NCI-H2107 (cell line): Measurements from ENCODE around the gene UGGT2.
"Not testable (repeated sequence)": the region's sequence is repeated elsewhere in the genome, so short reads cannot be mapped to it uniquely, and the experiment has no call there.

Experiments
- DNase-seq: peaks from one replicate; lab custom pipeline; 2025; lab: John Stamatoyannopoulos, UW

The UGGT2 gene

GRCh38 chr13:95797016-95797415, 256.2 kb downstream of the UGGT2 start:
- DNase-seq = no peak

GRCh38 chr13:95793781-95794180, 259.4 kb downstream of the UGGT2 start:
- no peak for DNase-seq

DNA sequence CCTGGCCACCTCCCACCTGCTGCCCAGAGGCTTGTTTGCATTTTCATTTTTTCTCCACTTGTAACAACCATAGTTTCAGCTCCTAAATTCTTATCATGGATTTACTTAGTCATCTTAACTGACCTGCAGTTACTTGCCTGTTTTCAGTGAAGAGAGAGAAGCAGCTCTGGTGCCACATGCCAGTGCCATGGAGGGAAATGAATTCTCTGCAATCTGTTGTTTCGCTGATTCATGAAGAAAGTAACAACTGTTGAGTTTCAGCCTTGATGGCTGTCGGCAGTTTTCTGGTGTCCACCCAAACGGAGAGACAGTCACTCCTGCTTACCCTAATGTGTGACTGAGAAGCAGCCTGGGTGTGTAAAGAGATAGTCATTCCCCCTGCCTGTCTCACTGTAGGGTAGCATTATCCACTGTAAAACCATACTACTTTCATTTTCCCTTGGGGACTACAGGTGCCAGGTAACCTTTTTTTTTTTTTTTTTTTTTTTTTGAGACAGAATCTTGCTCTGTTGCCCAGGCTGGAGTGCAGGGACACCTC, 260.1 kb downstream of the UGGT2 start:
- DNase-seq = no peak

- no peak for DNase-seq
These were observed 262.0 kb downstream of the UGGT2 start for GRCh38 chr13:95791084-95791722.

DNA sequence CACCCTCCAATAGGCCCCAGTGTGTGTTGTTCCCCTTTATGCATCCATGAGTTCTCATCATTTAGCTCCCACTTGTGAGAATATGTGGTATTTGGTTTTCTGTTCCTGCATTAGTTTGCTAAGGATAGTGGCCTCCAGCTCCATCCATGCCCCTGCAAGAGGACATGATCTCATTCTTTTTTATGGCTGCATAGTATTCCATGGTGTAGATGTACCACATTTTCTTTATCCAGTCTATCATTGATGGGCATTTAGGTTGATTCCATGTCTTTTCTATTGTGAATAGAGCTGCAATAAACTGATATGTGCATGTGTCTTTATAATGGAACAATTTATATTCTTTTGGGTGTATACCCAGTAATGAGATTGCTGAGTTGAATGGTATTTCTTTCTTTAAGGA, 263.9 kb downstream of the UGGT2 start:
- not testable (repeated sequence) for DNase-seq

- DNase-seq = no peak
These were observed 265.1 kb downstream of the UGGT2 start for GRCh38 chr13:95788100-95788463.

- DNase-seq = no peak
These were observed 265.7 kb downstream of the UGGT2 start for GRCh38 chr13:95787356-95788099.

DNA sequence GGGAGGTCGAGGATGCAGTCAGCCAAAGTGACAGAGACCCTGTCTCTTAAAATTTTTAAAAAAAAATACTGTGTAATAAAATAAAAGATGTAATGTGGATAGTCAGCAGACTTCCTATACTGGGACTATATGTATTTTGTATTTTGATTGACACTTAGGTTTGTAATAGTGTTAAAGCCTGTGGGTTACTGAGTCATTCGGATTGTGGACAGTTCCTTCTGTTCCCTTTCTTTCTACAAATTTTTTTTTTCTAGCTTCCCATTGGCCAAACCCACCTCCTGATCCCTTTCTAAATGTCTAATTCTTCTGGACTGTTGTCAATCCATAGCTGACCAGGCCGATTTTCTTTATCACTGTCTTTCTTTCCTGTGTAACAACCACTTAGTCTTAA, 268.3 kb downstream of the UGGT2 start:
- DNase-seq = no peak

DNA sequence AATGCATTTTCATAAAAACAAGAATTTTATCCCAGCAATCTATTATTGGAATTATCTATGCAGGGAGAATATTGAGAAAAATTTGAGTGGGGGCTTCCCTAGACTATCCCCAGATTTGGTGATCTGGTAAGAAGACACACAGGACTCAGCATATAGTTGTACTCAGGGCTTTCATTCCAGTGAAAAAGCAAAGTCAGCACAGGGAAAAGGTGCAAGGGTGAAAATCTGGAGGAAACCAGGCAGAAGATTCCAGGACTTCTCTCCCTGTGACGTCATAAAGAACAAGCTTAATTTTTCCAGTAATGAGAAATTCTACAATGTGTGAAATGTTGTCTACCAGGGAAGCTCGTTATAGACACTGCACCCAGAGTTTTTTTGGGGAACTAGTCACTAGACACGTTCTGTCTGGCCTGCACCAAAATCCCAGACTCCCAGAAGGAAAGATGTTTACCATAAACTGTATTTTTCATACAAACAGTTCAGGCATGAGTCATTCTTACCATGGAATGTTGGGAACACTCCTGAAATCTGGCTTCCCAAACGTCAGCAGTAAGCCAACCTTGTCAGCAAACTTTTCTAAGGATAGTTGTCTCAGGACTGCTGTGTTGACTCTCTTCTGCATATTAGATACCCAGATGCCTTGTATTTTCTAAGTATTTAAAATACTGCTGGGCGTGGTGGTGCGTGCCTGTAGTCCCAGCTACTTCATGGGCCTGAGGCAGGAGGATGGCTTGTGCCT, 268.9 kb downstream of the UGGT2 start:
- no peak for DNase-seq

- no peak for DNase-seq
These were observed 269.5 kb downstream of the UGGT2 start for GRCh38 chr13:95783747-95784146.

DNA sequence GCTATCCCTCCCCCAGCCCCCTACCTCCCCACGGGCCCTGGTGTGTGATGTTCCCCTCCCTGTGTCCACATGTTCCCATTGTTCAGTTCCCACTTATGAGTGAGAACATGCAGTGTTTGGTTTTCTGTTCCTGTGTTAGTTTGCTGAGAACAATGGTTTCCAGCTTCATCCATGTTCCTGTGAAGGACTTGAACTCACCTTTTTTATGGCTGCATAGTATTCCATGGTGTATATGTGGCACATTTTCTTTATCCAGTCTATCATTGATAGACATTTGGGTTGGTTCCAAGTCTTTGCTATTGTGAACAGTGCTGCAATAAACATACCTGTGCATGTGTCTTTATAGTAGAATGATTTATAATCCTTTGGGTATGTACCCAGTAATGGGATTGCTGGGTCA, 271.3 kb downstream of the UGGT2 start:
- DNase-seq = not testable (repeated sequence)

GRCh38 chr13:95781016-95781415, 272.2 kb downstream of the UGGT2 start:
- no peak for DNase-seq

GRCh38 chr13:95779522-95779921, 273.7 kb downstream of the UGGT2 start:
- no peak for DNase-seq

- no peak for DNase-seq
These were observed 281.3 kb downstream of the UGGT2 start for GRCh38 chr13:95771905-95772304.

DNA sequence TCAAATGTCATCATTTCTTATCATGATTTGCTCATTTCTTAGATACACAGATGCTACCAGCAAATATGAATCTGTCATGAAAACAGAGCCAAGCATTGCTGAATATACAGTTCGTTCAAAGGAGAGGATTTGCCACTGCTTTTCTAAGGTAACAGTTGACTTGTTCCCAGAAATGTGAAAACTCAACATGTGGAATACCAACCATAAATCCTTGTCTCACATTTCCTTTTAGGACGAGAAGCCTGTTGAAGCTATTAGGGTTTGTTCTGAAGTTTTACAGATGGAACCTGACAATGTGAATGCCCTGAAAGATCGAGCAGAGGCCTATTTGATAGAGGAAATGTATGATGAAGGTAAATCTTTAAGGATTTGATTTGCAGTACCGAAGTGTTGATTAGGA, 289.6 kb downstream of the UGGT2 start:
- no peak for DNase-seq

GRCh38 chr13:95762626-95763025, 290.6 kb downstream of the UGGT2 start:
- DNase-seq = not testable (repeated sequence)

- DNase-seq = no peak
These were observed 297.1 kb downstream of the UGGT2 start for GRCh38 chr13:95756072-95756471.

- no peak for DNase-seq
These were observed 299.1 kb downstream of the UGGT2 start for GRCh38 chr13:95754069-95754468.

DNA sequence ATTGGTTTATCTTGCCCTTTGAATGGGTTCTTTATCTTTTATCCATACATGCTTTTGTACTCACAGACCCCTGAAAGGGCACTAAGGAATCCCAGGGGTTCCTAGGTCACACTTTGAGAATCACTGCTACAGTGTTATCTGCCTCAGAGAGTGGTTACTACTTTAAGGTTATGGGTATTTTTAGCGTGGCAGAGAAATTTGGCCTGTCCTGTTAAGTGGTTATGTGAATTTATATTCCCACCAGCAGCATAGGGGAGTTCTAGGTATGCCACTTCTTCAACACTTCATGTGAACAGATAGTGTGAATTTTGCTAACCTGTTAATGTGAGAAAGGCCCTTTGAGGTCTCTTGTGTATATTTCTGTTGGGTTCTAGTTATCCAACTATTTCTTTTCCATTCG, 300.5 kb downstream of the UGGT2 start:
- DNase-seq = no peak
